Spinal cord (tissue), 10 donors: ENCODE results near the gene EVL. TPM values are rescaled to one million over a fixed set of nuclear protein-coding genes. Genes with fewer than 3 reads are reported as not detected.

Experiments
- DNase-seq, 6 donors: peaks; one replicate each; pipeline versions ENCODE4 v3.0.0 to v3.0.0-alpha.2; 2013 to 2015; ENCODE audit warnings: low spot score in 6 of 6, low read depth in 4 of 6
- H3K27ac ChIP-seq: one replicate; pipeline ENCODE4 v1.5.1; 2013; ENCODE audit warnings: low read depth, low read length, control low read depth
- H3K27me3 ChIP-seq: one replicate; pipeline ENCODE4 v1.6.1; 2013; ENCODE audit warnings: low read length; ENCODE audit not compliant: control insufficient read depth, insufficient read depth
- H3K36me3 ChIP-seq: one replicate; pipeline ENCODE4 v1.6.1; 2013; ENCODE audit warnings: low read length; ENCODE audit not compliant: control insufficient read depth, insufficient read depth
- H3K4me1 ChIP-seq: one replicate; pipeline ENCODE4 v1.6.1; 2013; ENCODE audit warnings: low read length; ENCODE audit not compliant: control insufficient read depth, insufficient read depth
- H3K4me3 ChIP-seq: one replicate; pipeline ENCODE4 v1.5.1; 2013; ENCODE audit warnings: low read depth, low read length, control low read depth
- H3K9me3 ChIP-seq: one replicate; pipeline ENCODE4 v1.6.1; 2013; ENCODE audit warnings: low read length; ENCODE audit not compliant: control insufficient read depth, insufficient read depth
- WGBS: methylation state at CpG from one replicate; pipeline ENCODE4 v1.1.5; 2013; ENCODE audit warnings: missing lambda C conversion rate; ENCODE audit not compliant: insufficient coverage; 5-methylcytosine and 5-hydroxymethylcytosine counted together
- polyA plus RNA-seq, 2 donors: library from polyadenylated mRNA; unstranded; fragments of 120-200 nt; gene quantifications; one replicate each; pipeline ENCODE4 v1.2.1, GENCODE V29; 2013; ENCODE audit not compliant: insufficient read length in 2 of 2
- total RNA-seq, 2 donors: library from RNA; depleted of rRNA in 1 of 2; stranded (reverse); fragments of 120-200 nt in 1 of 2; fragments of >200 nt in 1 of 2; gene quantifications; one replicate each; pipeline versions ENCODE4 v1.2.3 to v1.2.4, GENCODE V29; 2013 to 2014
- donor health status: healthy.

Gene EVL
- total and polyA plus RNA-seq, 4 donors: 70.9 to 585 (median 342) TPM

DNA sequence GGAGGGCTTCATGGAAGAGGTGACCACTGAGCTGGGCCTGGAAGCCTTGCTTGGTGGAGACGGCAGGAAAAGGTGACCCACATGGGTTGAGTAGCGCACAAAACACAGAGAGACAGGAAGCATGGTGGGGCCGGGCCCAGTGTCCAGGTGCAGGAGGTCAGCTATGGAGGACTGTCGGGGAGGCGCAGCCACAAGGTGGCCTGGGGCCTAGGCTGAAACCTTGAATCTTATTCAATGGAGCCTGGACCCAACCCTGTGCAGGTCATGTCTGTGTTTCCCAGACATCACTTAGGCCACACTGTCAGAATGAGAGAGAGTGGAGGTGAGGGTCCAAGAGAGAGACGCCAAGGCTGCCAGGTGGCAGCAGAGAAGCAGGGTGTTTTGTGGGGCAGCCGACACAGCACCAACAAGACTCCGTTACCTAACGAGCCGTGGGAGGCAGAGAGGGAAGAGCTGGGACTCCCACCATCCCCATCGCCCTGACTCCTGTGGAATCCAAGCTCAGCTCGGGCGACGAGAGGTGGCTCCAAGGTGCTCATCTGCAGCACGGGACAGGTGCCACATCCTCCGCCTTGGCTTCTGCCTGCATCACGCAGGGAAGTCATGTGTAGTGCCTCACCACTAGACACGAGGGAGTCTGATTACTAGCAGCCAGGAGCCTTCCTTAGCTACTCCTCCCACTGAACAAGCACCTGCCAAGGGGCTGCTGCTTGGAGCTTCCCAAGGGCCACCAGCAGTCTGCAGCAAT is 55.5 kb downstream of the EVL start:
- no peak overlapping the region for H3K27ac ChIP-seq

DNA sequence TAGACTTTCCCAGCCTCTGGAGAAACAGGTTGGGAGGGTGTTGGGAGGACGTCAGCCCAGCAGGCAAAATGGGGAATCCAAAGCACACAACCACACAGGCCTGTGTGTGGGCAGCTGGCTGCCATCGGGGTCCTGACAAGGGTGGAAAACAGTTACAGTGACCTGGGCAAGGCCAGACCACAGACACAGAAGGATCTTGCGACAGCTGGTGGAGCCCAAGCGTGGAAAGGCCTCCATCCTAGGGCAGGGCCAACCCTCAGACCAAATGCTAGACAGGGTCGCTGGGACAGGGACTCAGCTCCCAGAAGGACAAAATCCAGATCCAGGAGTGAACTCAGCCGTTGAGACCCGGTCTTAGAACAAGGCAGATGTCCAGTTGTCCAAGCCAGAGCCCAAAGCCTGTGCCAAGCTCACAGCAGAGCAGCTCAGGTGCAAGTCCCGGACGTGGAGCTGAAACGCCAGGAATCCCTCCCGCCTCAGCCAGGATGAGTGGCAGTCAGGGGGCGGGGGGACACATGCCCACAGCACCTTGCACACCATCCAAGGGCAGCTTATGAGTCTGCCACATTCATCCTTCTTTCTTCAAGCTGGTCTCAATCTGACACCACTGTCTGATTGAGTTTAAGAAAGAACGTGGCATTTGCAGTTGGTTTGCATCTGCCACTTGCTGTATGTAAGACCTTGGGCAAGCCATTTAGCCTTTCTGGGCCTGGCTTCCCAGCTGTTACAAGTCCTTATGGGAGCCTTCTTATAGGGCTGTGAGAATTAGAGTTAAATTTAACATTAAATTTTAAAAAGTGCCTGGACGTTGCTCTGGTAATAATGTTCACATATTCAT is 56.6 kb downstream of the EVL start:
- peaks cover 68% of the 10 kb centered on the region for H3K36me3 ChIP-seq
- WGBS: 91% methylated on average over 12 of the region's 14 CpGs
- H3K4me3 ChIP-seq: no peak overlapping the region
- H3K27me3 ChIP-seq: no peaks in the 10 kb centered on the region
- H3K4me1 ChIP-seq: peaks cover 13% of the 10 kb centered on the region
- H3K9me3 ChIP-seq: no peaks in the 10 kb centered on the region
- no peak for DNase-seq
- H3K27ac ChIP-seq: no peak overlapping the region

More for the DNA sequence above, 55.5 kb downstream of the EVL start:
- 89% methylated on average over 18 of the region's 18 CpGs for WGBS
- Histone ChIP-seq H3K27me3 (no peaks in the 10 kb centered on the region), H3K4me1 (peaks cover 25% of the 10 kb centered on the region), H3K36me3 (peaks cover 58% of the 10 kb centered on the region), H3K4me3 (no peak overlapping the region), H3K9me3 (no peaks in the 10 kb centered on the region)
- DNase-seq: no peak

- H3K9me3 ChIP-seq: no peaks in the 10 kb centered on the region
- WGBS: 90% methylated on average over 8 of the region's 8 CpGs
- H3K27ac ChIP-seq: no peak overlapping the region
- no peak for DNase-seq
- H3K4me1 ChIP-seq: peaks cover 13% of the 10 kb centered on the region
- no peak overlapping the region for H3K4me3 ChIP-seq
- peaks cover 72% of the 10 kb centered on the region for H3K36me3 ChIP-seq
- no peaks in the 10 kb centered on the region for H3K27me3 ChIP-seq
Measured at GRCh38 chr14:100122481-100123223, 57.4 kb downstream of the EVL start.

DNA sequence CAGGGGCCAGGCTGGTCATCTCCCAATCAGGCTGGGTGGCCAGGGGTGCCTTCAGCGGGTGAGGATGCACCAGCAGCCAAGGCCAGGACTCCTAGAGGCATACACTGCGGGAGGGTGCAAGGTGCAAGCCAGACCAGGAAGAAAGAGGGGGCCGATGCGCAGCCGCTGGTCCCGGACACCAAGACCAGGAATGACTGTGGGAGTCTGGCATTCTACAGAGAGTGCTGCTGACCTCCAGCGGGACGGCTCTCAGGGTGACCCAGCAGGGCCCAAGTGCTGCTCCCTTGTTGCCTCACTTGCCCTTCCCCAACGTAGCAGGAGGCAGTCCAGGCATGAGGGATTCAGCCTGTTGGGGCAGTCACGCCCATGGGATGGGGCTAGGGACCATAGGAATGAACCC is 58.4 kb downstream of the EVL start:
- no peaks in the 10 kb centered on the region for H3K27me3 ChIP-seq
- H3K9me3 ChIP-seq: no peaks in the 10 kb centered on the region
- peaks cover 76% of the 10 kb centered on the region for H3K36me3 ChIP-seq
- no peak for DNase-seq
- peaks cover 17% of the 10 kb centered on the region for H3K4me1 ChIP-seq
- no peak overlapping the region for H3K27ac ChIP-seq
- 97% methylated on average over 9 of the region's 10 CpGs for WGBS
- H3K4me3 ChIP-seq: no peak overlapping the region

- peaks cover 72% of the 10 kb centered on the region for H3K36me3 ChIP-seq
- H3K27ac ChIP-seq: no peak overlapping the region
- no peak for DNase-seq
- WGBS: 86% methylated on average over 20 of the region's 20 CpGs
- H3K9me3 ChIP-seq: no peaks in the 10 kb centered on the region
- H3K4me3 ChIP-seq: no peak overlapping the region
- peaks cover 17% of the 10 kb centered on the region for H3K4me1 ChIP-seq
- H3K27me3 ChIP-seq: no peaks in the 10 kb centered on the region
Measured at GRCh38 chr14:100124551-100125088, 59.4 kb downstream of the EVL start.

- H3K27me3 ChIP-seq: no peaks in the 10 kb centered on the region
- H3K9me3 ChIP-seq: no peaks in the 10 kb centered on the region
- no peak for DNase-seq
- H3K27ac ChIP-seq: no peak overlapping the region
- peaks cover 76% of the 10 kb centered on the region for H3K36me3 ChIP-seq
- 98% methylated on average over 10 of the region's 13 CpGs for WGBS
- no peak overlapping the region for H3K4me3 ChIP-seq
- H3K4me1 ChIP-seq: peaks cover 8% of the 10 kb centered on the region
Measured at GRCh38 chr14:100126401-100126800, 61.2 kb downstream of the EVL start.

- H3K4me3 ChIP-seq: no peak overlapping the region
- H3K27ac ChIP-seq: no peak overlapping the region
- no peaks in the 10 kb centered on the region for H3K27me3 ChIP-seq
- peaks cover 85% of the 10 kb centered on the region for H3K36me3 ChIP-seq
- H3K4me1 ChIP-seq: peaks cover 8% of the 10 kb centered on the region
- DNase-seq: no peak
- WGBS: 89% methylated on average over 12 of the region's 12 CpGs
- no peaks in the 10 kb centered on the region for H3K9me3 ChIP-seq
Measured at GRCh38 chr14:100127853-100128455, 62.7 kb downstream of the EVL start.

DNA sequence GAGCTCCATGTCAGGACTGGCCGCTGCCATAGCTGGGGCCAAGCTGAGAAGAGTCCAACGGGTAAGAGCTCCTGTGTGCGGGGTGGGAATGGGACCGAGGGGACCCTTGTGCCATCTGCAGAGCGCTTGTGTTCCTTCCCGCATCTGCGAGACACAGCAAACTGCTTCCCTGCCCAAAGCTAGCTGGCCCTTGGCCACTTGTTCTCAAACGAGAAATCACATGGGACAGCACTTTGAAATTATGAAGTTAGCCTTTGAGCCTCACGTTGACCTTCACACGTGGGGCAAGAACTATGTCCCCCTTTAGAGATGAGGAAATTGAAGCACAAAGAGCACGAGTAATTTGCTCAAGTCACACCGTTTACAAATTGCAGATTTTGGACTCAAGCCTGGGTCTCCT is 63.5 kb downstream of the EVL start:
- H3K36me3 ChIP-seq: peaks cover 87% of the 10 kb centered on the region
- H3K4me1 ChIP-seq: peaks cover 8% of the 10 kb centered on the region
- no peak overlapping the region for H3K4me3 ChIP-seq
- H3K27ac ChIP-seq: no peak overlapping the region
- H3K9me3 ChIP-seq: no peaks in the 10 kb centered on the region
- 76% methylated on average over 10 of the region's 12 CpGs for WGBS
- H3K27me3 ChIP-seq: no peaks in the 10 kb centered on the region
- DNase-seq: no peak

DNA sequence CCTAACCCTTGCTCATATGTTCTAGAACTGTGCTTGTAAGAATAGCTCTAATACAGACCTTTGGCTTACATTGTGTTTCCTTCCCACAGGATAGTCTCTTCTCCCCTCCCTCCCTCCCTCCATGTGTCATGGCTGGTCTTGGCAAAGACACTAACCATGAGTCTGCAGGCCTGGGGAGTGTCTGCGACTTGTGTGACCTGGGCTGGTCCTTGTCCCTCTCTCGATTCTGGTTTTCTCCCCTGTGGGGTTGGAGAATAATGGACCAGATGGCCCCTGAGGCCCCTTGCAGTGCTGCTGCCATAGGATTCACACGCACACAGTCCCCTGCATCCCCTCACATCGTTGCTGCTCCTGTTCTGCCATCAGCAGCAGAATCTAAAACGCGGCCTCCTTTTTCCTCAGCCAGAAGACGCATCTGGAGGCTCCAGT is 64.0 kb downstream of the EVL start:
- peaks cover 86% of the 10 kb centered on the region for H3K36me3 ChIP-seq
- H3K27me3 ChIP-seq: no peaks in the 10 kb centered on the region
- H3K9me3 ChIP-seq: no peaks in the 10 kb centered on the region
- no peak for DNase-seq
- 55% methylated on average over 6 of the region's 7 CpGs for WGBS
- H3K27ac ChIP-seq: no peak overlapping the region
- peaks cover 8% of the 10 kb centered on the region for H3K4me1 ChIP-seq
- H3K4me3 ChIP-seq: no peak overlapping the region
